Mucosa of gallbladder (tissue), 1 donor: Measurements from ENCODE around the gene ZCCHC14. TPM values are rescaled to one million over a fixed set of nuclear protein-coding genes. Genes with fewer than 3 reads are reported as not detected.

Source experiments
- DNase-seq: peaks from one replicate; pipeline ENCODE4 v3.0.0-alpha.2; 2020; ENCODE audit warnings: low spot score
- total RNA-seq: library from RNA; stranded (reverse); gene quantifications from one replicate; pipeline ENCODE4 v1.2.1, GENCODE V29; 2021
- donor health status: DM: no; HTN: no; CAD: no.

The ZCCHC14 gene
- 25.1 TPM for total RNA-seq

DNA sequence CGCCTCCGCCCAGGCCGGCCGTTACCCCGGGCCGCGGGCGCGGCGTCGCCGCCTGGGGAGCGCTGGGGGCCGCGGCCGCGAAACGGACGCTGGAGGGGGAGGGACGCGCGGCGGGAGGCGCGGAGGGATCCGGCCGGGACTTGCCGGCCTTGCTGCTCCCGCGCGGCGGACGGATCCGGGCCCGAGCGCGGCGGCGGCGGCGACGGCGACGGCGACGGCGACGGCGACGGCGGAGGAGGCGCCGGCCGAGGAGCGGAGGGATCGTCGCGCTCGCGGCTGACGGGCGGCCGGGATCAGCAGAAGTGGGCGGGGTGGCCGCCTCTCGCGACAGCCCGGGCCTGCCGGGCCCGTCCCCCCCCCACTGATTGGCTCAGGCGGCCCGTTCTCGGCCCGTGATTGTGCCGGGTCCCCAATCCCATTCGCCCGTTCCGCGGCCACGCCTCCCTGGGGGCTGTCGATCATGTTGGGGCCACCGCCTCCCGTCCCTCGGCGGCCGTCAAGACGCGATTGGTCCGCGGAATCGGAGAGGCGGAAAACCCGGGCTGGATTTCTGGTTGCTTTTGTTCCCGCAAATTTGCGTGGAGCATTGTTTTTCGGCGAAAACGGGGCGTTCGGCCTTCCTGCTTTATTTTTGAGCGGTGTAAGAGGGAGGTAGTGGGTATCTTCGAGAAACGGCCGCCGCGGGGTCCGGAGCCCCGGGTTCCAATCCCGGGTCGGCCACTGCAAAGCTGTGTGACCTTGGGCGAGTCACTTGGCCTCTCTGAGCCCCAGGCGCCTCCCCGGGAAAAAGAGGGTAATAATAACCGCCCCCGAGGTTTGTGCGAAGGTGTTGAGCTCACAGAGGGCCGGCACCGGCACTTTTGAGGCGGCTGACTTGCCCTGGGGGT is at the start of gene ZCCHC14:
TSS of gene ZCCHC14 (minus strand) at position 304 of the 887 bp plus-strand sequence. CDS start 786 bp downstream, outside the sequence.
- DNase-seq = peak; percentile 99

DNA sequence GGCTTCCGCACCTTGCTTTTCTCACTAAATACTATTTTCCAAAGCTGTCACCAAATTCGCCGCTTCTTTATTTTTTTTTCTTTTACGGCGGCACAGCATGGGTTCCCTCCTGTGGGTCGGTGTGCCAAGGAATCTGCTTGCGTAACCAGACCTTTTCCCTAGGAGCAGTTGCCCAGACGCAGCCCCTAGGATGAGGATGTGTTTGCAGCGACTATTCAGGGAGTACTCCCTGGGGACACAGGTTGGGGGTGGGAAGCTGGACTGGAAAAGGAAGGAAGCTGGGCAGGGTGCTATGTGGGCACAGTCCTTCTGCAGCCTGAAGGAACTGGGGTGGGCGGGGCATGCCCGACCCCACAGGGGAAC is 49.0 kb upstream of the ZCCHC14 start:
- no peak for DNase-seq

DNA sequence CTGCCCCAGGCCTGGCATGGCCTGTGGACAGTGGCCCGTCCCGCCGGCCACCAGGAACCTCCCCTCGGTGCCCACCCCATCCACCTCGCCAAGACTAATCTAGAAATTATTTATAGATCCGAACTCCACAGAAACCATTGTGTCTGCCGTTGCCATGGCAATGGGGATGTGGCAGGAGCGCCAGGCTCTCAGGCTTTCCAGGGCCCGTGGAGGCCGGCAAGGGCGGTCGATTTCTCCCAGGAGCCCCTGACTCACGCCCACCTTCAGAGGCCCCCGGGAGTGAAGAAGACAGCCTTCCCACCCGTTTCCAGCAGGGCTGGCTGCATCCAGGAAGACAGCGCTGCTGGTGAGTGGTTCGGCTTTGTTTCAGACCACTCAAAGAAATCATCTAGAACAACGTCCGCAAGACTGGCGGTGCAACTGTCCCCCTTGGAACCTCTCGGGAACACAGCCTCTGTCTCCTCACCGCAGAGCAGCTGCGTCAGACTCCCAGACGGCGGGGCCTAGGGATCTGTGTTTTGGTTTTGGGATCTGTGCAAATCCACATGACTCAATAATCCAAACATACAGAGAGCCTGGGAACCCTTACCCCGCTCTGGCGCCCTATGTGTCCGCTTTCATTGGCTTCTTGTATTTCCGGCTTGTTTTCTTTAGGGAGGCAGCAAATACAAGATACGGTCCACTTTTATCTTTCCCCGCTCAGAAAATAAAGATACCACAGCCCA is 48.5 kb upstream of the ZCCHC14 start:
- peak; percentile 50 for DNase-seq

DNA sequence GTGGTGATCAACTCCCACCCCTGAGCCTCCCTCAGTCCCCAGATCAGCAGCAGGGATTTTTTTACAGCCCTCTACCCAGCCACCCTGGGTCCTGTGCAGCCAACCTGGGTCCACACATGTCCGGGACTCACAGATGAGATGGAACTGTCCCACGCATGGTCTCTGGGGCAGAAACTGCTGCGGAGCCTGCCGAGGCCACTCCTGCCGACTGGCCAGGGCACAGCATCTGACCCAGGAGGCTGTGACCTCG is 48.0 kb upstream of the ZCCHC14 start:
- DNase-seq = no peak

DNA sequence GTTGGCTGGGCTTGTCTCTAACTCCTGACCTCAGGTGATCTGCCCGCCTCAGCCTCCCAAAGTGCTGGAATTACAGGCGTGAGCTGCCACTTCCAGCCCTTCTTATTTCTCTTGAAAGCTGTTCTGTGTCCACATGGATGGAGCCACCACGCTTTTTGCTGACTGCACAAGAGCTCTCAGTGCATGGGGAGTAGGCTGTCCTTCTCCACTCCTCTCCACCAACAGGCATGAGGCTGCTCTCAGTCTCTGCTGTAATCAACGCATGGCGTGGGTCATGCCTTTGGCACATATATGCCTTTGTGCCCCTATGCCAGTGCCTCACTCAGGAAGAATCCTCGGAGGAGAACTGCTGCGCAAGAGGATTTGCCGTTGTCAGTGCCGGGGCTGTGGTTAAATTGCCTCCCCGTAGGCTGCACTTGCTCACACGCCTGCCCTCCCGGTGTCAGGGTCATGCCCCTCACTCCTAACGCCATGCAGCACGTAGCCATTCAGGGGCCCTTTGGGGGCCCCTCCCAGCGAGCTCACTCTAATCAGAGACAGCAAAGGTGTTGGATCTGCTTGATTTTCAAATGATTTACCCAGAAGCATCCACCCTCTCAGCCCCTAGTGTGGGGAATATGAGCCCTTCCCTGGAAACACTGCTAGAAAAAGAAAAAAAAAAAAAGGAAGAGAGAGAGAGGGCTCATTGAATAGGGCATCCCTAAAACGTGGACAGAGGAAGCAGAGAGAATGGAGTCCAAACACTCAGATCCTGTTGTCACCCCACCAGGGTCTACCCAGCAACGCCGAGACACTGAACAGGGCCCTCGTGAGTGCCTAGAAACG is 47.5 kb upstream of the ZCCHC14 start:
- DNase-seq = no peak

DNA sequence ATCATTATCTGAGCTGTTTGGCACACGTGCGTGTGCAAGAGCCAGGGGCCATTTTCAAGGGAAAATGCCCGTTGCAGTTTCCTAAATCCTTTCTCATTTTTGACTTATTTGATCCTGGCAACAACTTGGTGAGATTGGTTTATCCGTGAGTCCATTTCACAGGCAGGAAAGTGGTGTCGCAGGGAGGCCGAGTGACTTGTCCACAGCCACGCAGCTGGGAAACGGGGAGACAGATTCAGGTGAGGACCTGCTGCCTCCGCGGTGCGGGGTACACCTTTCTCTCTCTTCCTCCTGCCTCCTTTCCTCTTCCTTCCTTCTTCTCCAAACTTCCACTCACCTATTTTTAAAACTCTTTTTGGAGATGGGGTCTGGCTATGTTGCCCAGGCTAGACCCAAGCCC is 46.3 kb upstream of the ZCCHC14 start:
- no peak for DNase-seq

DNA sequence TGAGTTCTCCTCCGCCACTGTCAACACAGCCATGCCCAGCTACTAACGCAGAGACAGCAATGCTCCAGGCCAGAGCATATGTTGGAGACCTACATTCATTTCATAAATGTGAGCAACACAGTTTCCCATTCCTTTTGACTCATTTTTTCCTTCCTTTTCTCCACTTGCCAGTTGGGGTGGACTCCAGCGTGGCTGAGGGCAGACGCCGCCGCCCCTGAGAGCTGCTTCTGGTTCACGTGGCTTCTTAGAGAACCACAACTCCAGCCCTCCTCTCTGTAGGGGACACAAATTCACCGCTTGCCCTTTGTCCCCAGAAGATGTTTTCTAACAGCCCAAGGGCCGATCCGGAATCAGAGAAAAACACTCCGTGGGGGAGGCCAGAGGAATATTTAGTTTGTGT is 45.8 kb upstream of the ZCCHC14 start:
- DNase-seq = no peak

DNA sequence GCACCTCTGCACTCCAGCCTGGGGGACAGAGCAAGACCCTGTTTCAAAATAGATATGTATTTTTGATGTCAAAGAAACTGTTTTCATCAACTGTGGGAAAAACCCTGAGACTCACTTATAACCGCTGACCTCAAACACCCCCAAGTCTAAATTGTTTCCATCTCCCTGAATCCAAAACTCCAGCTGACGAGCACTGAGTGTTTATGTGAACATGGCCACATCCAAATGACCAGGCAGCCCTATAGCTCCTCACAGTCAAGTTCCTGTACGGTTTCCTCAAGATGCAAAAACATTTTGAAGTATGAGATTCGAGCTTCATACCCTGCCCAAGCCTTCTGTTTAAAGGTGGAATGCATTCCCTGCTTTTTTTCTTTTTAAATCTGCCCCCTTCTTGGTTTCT is 45.3 kb upstream of the ZCCHC14 start:
- no peak for DNase-seq

DNA sequence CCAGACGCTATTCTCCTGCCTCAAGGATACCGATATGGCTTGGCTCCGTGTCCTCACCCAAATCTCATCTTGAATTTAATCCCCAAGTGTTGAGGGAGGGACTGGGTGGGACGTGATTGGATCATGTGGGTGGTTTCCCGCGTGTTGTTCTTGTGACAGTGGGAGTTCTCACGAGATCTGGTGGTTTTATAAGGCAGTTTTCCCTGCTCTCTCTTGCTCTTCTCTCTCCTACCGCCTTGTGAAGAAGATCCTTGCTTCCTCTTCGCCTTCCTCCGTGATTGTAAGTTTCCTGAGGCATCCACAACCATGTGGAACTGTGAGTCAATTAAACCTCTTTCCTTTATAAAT is 43.9 kb upstream of the ZCCHC14 start:
- DNase-seq = no peak

DNA sequence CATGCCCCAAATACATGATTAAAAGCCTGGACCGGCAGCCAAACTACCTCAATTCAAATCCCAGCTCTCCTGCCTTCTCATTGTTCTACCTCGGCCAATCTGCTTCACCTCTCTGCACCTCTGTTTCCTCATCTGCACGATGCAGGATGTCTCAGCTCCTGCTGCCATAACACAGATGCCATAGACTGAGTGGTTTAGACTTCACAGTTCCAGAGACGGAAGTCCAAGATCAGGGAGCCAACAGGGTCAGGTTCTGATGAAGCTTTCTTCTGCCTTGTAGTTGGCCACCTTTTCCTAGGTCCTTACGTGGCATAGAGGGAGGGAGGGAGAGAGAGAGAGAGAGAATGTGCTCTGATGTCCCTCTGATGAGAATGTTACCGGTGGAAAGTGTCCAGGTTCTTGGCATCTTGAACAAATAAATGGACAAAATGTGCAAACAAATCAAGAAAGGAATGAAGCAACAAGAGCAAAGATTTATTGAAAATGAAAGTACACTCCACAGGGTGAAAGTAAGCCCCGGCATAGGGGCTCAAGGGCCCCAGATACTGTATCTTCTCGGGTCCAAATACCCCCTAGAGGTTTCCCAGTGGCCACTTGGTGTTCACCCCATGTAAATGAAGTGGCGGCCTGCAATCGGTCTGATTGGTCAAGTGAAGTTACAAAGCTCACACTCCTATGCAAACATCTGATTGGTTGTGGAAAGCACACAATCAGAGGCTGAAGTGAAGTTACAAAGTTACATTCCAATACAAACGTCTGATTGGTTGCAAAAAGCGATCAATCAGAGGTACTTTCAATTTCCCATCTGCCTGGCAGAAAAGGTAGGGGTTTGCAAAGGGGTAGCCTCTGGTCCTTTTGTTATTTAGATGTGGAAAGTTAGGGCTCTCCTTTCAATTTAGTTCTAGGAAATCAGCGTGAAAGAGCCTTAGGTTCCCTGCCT is 43.3 kb upstream of the ZCCHC14 start:
- no peak for DNase-seq

DNA sequence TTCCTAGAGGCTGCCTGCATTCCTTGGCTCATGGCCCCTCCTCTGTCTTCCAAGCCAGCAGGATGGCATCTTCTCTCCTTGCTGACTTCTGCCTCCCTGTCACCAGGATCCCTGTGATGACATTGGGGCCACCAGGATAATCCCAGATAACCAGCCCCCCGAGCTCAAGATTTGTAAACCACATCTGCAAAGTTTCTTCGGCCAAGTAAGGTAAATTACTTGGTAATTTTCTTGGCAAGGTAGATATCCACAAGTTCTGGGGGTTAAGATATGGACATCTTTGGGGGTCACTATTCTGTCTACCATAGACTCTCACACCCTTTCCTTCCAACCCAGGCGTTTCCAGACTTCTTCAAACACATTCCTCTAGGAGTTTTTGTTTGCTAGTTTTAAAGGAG is 42.6 kb upstream of the ZCCHC14 start:
- DNase-seq = no peak

DNA sequence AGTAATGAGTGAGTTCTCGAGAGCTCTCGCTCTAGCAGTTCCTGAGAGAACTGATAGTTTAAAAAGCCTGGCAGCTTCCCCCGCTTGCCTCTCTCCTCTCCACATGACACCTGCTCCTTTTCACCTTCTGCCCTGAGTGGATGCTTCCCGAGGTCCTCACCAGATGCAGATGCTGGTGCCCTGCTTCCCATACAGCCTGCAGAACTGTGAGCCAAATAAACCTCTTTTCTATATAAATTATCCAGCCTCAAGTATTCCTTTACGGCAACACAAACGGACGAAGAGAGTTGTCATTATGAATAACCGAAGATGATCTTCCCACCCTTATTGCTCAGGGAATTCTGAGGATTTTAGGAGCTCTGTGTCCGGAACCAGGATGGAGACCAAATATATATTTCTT is 41.9 kb upstream of the ZCCHC14 start:
- DNase-seq = no peak

DNA sequence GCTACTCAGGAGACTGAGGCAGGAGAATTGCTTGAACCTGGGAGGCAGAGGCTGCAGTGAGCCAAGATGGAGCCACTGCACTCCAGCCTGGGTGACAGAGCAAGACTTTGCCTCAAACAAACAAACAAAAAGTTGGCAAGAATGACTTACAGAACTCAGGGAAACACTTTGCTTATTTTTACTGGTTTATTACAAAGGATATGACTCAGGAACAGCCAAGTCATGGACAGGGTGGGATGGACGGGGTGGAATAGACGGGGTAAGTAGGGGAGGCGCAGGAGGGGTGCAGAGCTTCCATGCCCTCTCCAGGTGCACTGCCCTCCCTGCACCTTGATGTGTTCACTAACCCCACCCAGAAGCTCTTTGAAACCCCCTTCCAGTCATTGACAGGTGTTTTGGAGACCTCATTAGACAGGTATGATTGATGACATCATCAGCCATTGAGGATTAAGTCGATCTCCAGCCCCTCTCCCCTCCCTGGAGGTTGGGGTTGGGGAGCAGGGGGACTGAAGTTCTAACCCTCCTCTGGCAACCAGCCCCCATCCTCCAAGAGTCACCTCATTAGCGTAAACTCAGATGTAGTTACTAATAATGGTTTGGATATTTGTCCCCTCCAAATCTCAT is 41.3 kb upstream of the ZCCHC14 start:
- DNase-seq = no peak

DNA sequence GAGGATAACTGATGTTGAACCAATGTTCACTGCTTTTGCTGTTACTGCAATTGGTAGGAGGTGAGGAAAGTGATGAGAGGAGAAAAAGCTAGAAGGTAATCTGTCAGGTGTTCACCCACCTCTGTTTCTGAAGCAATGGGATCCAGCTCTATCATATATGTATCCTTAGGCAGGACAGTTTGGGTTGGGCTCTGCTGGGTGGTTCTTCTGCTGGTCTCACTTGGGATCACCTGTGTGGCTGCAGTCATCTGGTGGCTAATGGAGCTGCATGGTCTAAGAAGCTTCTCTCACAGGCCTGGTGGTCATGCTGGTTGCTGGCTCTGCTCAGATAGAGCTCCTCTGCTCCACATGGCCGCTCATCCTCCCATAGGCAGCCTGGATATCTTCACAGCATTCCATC is 40.2 kb upstream of the ZCCHC14 start:
- DNase-seq = no peak

DNA sequence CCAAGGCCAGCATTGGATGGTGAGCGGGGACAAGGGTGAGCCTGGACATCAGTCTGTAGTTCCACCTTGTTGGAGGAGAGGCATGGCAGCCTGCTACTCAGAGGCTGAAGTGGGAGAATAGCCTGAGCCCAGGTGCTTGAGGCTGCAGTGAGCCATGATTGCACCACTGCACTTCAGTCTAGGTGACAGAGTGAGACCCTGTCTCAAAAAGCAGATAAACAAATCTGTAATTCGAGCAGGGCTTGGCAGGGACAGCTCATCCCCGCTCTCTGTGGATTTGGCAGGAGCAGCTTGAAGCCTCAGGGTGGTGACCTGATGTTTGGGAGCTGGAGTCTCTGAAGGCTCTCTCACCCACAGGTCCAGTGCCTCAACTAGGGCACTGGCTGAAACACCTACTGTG is 38.6 kb upstream of the ZCCHC14 start:
- DNase-seq = no peak

DNA sequence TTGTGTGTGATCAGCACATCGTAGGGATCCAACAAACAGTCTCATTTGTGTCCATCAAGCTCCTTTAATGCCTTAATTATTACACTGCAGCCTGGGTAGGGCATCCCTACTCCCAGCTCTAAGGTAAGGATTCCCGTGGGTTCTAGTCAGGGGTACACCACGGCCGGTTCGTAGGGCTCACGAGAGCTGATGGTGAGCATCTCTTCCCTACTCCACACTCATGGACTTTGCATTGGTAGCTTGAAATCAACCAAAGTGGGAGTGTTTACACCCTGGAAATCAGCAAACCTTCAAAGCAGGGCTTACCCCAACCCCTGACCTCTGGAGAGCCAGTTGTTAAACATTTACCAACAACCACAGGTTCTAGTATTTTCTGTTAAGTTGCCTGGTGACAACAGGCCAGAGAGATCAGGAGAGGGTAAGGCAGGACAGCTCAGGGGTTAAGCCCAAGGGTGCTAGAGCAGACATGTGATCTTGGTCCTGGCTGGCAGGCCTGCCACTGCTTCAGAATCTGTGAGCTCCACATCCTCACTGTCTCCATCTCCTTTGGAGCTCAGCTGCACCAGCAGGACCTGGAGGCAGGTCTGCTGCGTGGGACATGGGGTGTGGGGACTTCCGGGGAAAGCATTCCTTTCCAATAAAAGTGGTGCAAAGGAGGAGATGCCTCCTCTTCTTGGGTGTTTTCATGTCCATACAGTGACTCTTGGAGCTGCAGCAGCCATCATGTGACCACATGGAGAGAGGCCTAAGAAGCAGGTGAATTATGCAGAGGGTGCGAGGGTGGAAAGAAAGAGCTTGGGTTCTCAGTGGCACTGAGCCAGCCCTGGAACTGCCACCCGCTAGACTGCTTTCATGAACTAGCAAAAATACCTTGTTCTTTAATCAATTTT is 36.1 kb upstream of the ZCCHC14 start:
- no peak for DNase-seq

DNA sequence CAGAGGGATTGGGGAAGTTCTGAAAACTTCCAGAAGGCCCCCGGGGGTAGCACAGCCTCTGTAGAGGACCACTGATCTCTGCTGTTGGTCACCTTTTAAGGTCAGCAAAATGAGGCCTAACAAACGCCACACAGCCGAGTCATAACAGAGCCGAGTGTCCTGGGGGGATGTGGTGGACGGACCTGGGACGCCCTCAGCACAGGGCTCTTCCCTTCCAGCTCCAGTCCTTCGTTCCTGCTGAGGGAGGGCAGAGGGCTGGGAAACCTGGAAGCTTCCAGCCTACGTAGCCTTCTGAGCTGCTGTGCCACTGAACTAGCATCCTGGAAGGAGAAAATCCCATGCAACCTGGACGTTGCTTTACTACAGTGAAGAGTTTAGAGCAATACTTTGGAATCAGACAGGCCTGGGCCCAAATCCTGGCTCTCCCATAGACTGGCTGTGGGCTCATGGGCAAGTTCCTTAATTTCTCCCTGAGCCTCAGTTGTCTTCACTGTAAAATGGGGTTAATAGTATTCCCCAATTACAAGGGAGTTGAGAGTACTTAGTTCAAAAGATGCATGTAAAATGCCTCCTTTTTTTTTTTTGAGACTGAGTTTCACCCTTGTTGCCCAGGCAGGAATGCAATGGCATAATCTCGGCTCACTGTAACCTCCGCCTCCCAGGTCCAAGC is 34.4 kb upstream of the ZCCHC14 start:
- no peak for DNase-seq

DNA sequence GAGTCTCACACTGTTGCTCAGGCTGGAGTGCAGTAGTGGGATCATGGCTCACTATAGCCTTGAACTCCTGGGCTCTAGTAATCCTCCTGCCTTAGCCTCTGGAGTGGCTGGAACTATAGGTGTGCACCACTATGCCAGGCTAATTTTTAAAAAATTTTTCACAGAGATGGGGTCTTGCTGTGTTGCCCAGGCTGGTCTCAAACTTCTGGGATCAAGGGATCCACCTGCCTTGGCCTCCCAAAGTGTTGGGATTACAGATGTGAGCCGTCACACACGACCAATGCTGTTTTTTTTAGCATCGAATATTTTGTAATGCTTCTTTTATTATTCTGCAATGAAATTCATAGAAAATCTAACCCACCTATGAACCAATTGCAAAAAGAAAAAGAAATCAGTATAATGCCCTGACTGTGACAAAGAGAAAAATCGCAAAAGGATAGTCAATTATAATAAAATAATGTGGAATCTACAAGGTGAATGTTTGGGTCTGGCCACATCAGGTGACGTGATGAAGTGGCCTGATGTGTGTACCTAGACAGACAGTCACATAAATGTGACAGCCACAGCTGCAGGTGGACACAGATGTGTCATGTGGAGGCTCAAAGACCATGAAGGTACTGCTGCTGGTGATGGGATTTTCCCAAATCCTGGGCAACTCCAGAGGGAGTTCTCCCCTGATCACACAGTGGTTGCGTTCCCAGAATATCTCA is 33.6 kb upstream of the ZCCHC14 start:
- no peak for DNase-seq

DNA sequence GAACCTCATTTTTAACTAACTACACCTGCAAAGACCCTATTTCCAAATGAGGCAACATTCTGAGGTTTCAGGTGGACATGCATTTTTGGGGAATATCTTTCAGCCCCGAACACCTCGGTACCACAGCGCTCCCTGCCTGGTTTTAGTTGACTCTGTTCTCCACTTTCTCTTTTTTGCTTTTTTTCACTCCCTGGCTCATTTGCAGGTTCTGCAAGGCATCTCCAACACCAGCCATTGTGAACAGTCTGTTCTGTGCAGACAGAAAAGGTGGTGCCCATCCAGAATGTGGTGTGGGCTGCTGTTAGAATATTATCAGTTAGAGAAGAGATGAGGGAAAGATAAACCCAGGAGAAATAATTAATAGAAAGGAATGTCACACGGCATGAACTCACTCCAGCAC is 32.5 kb upstream of the ZCCHC14 start:
- DNase-seq = no peak
